NCI-H2171 (cell line): ENCODE data around the gene SRP19.
"Not testable (repeated sequence)": the region's sequence is repeated elsewhere in the genome, so short reads cannot be mapped to it uniquely, and the experiment has no call there.

Source experiments
- DNase-seq: peaks from one replicate; lab custom pipeline; 2025; lab: John Stamatoyannopoulos, UW

SRP19 gene

DNA sequence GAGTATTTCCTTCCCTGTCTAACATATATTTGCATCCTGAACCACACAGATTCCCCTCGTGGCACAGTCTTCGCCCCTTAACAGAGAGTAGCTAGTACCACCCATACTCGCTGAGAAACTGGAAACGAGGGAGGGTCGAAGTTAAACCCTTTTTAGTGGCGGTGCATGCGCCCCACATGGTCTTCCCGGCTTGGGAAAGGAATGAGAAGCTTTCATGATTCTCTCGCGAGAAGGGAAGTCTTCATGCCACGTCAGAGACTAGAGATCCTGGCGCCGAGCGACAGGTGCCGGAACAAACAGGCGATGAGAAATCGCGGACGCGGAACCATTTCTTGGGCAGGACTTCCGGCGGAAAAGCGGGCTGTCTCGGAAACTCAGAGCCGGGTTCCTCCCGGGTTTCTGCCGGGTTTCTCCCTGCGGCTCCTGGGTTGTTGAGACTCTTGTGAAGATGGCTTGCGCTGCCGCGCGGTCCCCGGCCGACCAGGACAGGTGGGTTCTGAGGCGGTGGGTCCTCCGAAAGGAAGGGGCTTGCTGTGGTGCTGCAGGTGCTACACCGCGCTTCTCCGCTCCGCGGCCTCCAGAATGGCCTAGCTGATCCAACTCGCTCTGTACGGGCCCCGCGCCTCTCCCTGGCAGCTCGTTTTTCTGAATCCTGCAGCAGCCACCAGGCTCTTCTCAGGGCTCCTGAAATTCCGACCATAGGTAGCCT is at the start of gene SRP19:
TSS of gene SRP19 (plus strand) at position 359 of the 709 bp plus-strand sequence. CDS start at position 449, 90 bp downstream.
- DNase-seq: peak; percentile 89

DNA sequence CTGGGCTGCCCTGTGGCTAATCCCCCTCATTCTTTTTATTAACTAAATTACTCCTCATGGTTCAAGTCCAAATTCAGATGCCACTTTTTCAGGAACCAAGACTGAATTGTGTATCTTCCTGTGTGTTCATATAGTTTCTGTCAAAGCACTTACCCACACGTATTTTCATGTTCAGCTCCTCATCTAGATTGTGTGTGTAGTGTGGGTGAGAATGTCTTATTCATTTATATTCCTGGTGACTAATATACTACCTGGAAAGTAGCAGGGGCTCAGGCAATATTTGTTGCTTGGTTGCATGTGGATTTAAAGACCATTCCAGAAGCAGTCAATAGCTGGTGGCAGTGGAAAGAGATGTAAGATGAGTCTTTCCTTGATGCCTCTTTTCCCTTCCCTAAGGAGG is 48.5 kb upstream of the SRP19 start:
- no peak for DNase-seq

DNA sequence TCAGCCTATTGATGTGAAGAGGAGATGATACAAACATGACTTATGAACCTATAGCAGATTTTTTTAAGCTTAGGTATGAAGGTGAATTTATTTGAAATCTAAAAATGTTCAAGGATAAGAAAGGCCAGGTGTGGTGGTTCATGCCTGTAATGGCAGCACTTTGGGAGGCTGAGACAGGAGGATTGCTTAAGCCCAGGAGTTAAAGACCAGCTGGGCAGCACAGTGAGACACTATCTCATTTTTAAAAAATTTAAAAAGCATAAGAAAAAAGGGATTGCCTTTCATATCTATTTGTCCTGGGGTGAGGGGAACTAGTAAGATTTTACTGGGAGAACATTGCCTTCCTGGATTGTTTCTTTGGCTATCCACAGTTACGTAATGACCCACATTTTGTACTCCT is 40.8 kb upstream of the SRP19 start:
- DNase-seq: no peak

DNA sequence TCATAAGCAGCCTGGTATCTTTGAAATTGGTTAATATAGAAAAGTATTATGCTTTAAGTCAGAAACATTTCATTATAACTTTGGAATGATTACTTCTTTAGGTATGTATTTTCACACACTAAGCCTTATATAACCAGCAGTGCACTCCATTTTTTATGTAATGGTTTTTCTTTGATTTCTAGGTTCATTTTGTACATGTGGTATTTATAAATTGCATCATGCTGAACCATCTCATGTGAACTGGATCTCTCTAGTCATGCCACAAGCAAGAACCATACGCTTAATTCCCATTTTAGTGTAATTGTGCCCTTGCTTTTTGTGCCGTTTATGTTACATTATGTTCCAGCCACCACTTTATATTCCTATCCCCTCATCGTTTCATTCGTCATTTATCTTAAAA is 38.6 kb upstream of the SRP19 start:
- no peak for DNase-seq

DNA sequence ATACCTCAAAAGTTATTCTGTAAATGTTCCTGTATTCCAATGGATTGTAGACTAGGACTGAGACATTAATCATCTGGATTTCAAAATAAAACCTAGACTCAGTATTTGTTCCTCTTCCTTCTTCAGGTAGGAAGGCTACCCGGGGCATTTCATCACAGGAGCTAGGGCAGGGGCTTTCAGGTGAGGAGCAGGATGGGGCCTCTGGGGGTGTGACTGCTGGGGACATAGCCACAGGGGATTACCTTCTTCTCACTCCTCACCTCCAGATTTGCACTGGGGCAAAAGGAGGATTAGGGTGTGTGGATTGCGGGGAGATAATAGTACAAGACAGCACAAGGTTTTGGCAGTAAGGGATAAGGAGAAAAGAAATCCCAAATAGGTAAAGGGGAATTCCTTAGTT is 37.9 kb upstream of the SRP19 start:
- DNase-seq: no peak

DNA sequence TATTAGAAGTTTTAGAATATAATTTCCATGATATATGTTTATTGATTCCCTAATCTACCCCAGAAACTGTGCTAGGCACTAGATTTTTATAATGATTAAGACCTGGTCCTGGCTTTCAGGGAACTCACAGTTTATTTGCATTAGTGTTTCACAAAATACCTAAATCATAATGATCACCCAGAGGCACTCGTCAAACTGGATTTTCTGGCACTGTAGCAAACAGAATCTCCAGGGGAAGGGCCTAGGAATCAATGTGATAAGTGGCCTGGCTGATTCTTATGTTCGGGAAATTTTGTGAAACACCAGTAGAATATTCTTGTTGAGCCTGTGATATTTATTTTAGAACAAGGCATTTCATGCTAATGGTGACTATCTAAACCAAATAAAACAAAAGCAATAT is 37.4 kb upstream of the SRP19 start:
- DNase-seq: no peak

DNA sequence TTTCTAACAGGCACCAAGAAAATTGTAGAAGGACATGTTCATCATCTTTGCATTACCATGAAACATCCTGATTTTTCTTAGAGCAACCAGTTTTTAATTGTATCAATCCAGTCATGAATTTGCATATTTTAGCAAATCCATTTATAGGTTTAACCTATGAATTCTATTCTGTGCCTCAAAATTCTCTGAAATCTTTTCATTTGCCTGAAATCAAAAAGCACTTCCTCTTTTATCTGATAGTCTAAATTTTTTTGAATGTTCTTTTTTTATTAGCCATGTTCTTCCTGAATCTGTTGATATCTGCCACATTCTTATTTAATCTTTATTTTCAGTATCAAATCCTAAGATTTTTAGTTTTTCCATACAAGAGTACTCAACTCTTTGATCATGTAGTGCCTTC is 36.9 kb upstream of the SRP19 start:
- no peak for DNase-seq

DNA sequence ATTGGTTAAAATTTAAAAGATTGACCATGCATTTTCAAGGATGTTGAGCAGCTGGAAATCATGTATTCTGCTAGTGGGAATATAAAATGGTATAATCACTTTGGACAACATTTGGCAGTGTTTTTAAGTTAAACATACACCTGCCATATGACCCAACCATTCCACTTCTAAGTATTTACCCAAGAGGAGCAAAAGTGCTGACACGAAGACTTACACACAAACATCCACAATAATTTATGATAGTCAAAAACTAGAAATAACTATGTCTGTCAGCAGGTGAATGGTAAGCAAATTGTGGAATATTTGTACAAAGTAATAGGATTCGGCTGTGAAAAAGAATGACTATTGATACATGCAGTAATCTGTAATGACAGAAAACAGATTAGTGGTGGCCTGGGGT is 30.7 kb upstream of the SRP19 start:
- no peak for DNase-seq

DNA sequence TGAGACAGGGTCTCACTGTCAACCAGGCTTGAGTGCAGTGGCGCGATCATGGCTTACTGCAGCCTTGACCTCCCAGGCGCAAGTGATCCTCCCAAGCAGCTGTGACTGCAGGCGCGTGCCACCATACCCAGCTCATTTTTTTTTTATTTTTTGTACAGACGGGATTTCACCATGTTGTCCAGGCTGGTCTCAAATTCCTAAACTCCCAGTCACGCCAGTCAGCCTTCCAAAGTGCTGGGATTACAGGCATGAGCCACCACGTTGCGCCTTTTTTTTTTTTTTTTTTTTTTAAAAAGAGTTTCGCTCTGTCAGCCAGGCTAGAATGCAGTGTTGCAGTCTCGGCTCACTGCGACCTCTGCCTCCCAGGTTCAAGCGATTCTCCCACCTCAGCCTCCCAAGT is 27.1 kb upstream of the SRP19 start:
- no peak for DNase-seq

DNA sequence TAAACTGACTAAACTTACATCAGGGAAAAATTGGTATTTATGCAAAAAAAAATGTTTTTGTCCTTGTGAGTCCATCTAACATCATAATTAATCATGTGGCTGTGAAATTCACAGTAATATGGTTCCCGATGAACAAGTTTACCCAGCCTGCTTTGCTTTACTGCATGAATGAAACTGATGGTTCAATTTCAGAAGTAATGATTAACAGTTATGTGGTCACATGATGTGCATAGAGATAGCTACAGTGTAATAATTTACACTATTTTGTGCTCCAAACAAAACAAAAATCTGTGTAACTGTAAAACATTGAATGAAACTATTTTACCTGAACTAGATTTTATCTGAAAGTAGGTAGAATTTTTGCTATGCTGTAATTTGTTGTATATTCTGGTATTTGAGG is 16.6 kb upstream of the SRP19 start:
- no peak for DNase-seq

DNA sequence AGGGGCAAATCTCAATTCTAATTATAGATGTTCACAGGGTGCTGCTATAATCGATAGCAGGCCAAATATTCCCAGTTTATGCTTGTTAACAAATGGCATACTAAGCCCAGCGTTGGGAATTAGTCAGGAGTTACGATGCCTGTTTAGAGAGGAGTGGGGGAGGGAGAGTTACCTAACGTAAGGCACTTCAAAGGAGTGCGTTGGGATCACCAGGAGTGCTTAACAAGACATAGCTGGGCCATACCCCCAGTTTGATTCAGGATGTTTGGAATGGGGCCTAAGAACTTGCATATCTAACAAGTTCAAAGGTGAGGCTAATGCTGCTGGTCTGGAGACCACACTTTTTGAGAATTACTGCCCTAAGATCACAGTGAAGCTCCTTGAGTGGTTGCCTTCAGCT is 14.5 kb upstream of the SRP19 start:
- no peak for DNase-seq

DNA sequence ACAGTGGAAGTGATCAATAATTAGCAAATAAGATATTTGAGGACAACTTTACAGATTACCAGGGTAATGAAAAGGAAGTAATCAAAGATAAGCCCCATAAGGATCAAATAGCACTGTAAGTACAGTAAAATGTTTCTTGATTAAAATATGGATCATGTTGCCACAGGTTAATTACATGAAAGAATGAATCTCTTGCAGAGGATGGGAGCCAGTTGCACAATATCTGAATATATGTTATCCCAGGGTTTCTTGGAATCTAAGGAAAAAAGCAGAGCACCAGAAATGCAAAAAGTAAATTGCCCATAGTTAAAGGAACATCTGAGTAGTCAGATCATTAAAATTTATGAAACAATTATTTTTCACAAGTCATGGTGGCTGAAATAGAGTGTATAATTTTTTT is 13.8 kb upstream of the SRP19 start:
- DNase-seq: no peak

DNA sequence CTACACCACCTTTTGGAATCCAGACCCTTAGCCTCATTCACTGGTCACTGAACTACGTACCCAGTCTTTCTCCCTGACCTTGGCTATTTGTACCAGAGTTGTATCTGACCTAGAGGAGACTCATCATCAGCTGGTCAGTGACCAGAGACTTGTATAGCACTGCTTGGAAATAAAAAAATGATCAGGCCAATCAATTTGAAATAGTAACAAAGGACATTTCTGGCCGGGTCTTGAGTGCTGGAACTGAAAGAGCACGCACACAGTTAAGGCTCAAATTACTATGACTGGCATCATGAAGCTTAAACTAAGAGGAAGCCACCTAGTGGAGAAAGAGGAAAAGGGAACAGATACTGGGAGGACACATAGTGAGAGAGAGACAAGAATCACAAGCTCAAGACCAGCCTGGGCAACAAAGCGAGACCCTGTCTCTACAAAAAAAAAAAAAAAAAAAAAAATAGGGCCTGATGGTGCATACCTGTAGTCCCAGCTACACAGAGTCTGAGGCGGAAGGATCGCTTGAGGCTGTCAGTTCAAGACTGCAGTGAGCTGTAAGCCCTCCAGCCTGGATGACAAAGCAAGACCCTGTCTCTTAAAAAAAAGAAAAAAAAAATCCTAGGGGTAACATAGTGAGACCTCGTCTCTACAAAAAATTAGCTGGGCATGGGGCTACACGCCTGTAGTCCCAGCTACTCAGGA is 12.8 kb upstream of the SRP19 start:
- DNase-seq: peak; percentile 29

DNA sequence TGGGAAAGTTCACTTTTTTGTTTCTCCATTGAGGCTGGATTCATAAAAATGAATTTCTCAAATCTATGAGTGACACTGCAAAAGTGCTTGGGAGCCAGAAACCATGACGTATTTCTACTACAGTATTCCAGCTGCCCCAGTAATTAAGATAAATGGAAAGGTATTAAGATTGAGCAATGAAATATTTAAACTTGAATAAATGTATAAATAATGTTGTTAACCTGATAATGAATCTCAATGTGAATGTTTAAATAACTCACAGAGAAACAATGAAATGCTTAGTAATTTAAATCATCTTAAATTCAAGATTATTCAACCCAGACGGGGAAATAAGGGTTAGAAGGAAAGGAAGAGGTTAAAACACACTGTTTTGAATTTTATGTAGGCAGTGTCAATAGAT is 11.2 kb upstream of the SRP19 start:
- DNase-seq: no peak

DNA sequence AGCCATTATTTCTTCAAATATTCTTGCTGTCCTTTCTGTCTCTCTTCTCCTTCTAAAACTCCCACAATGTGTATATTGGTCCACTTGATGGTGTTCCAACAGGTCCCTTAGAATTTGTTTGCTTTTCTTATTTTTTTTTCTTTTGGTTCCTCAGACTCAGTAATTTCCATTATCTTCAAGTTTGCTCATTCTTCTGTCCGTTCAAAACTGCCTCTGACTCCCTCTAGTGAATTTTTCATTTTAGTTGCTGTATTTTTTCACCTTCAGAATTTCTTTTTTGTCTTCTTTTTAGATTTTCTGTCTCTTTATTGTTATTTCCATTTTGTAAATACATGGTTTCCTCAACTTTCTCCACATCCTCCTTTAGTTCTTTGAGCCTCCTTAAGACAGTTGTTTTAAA is 6.4 kb upstream of the SRP19 start:
- no peak for DNase-seq

DNA sequence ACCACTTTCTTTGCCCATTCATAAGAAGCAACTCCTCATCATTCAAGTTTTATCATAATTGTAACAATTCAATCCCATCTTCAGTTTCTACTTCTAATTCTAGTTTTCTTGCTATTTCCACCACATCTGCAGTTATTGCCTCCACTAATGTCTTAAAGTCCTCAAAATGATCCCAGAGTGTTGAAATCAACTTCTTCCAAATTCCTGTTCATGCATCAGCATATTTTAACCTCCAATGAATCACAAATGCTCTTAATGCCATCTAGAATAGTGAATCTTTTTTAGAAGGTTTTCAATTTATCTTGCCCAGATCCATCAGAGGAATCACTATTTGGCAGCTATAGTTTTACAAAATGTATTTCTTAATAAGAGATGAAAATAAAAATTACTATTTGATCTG is 3.2 kb upstream of the SRP19 start:
- DNase-seq: no peak

DNA sequence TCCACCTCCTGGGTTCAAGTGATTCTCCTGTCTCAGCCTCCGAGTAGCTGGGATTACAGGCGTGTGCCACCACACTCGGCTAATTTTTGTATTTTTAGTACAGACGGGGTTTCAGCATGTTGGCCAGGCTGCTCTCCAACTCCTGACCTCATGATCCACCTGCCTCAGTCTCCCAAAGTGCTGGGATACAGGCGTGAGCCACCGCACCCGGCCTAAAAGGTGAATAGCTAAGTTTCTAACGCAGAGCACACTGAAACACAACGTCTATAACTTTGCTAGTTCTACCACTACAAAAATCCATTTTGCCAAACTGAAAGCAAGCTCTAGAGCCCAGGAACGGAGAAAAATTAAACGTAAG is 537 bp upstream of the SRP19 start:
- DNase-seq: not testable (repeated sequence)

DNA sequence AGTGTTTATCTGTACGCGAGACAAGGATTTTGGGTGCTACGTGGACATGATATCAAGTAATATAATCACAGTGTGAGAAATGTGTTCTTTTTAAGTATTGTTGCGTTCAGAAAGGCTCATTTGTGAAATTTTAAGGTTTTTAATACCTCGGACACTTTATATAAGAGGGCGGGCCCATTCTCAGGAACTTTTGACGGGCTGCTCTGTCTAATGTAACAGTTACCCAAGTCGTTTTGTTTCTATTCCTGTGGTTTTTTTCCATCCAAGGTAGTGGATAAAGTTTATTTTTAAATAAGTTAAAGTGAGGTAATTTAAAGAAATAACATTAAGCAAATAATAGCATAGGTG is 525 bp downstream of the SRP19 start:
- no peak for DNase-seq

DNA sequence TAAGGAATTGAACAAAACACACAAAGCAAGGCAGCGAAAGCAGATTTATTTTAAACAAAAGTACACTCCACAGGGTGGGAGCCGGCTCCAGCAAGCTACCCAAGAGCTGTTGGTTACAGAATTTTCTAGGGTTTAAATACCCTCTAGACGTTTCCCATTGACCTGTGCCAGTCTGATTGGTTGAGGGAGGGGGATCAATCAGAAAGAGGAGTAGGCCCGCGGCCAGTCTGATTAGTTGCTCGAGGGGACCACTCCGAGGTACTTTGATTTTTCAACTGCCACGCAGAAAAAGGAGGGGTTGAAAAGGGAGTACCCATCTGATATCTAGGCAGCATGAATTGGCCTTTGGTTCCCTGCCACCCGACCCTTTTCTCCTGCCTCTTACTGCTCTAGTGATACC is 998 bp downstream of the SRP19 start:
- no peak for DNase-seq

DNA sequence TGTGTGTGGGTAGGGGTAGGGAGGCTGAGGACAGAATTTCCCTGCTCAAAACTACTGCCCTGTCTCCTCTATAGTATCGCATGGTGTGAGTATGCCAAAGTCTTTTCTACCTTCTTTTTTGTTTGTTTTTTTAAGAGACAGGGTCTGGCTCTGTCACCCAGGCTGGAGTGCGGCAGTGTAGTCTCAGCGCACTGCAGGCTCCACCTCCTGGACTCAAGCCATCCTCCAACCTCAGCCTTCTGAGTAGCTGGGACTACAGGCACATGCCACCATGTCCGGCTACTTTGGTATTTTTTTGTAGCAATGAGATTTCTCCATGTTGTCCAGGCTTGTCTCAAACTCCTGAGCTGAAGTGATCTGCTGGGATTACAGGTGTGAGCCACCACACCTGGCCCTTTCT is 2.5 kb downstream of the SRP19 start:
- DNase-seq: no peak

DNA sequence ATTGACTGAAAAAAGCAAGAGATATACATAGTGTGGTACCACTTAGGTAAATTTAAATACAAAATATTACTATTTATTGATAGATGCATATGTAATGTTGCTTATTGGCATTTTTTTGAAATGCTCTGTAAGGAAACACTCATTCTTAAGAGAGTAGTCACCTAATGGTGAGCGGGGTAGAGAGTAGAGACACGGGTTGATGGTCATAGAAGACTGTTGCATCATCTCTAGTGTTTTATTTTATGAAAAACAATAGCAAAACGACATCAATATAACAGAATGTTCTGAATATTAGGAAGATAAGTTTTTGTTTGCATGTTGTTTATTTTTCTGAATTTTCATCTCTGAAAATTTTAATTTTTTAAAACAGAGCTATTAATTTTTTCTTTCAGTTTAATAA is 4.0 kb downstream of the SRP19 start:
- DNase-seq: no peak

DNA sequence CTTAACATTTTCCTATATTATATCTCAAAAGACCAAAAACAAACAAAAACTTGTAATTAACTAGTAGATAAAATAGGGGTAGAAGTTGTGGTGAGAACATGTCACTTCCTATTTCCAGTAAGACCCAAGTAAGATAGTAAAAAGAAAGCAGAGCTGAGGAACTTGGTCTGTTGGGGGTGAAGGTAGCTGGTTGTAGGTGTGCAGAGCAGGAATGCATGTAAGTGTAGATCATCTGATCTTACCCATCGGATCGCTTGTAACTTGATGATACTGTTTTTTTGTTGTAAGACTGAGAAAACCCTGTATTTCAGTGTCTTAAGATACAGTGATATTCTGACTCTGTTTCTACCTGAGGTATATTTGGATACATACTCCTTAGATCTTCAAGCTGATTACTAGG is 5.7 kb downstream of the SRP19 start:
- no peak for DNase-seq

DNA sequence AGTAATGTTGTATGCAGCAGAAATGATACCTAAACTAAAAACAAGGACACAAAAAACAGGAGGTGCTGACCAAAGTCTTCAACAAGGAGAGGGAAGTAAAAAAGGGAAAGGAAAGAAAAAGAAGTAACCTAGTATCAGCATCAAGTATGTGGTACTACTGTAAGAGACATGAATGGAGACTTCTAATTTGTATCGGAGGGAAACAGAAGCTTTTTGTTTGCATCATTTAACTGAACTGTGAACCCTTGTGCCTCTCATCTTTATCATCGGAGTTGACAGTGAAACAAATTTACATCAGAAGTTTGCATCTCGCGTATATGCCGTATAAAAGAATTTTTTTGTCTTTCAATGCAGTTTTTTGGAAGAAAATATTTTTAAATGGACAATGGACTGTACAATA is 6.3 kb downstream of the SRP19 start:
- no peak for DNase-seq

DNA sequence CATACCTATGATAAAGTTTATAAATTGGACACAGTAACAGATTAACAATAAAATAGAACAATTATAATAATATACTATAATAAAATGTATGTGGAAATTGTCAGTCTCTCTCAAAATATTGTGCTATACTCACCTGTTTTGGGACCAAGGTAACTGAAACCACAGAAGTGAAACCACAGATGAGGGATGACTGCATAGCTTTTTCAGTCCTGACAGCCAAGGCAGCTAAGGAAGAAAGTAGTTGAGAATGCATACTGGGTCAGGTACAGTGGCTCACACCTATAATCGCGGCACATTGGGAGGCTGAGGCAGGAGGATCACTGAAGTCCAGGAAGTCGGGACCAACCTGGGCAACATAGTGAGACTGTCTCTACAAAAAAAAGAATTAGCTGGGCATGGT is 8.9 kb downstream of the SRP19 start:
- no peak for DNase-seq
